ENCODE data around the gene STRIT1.

DNA sequence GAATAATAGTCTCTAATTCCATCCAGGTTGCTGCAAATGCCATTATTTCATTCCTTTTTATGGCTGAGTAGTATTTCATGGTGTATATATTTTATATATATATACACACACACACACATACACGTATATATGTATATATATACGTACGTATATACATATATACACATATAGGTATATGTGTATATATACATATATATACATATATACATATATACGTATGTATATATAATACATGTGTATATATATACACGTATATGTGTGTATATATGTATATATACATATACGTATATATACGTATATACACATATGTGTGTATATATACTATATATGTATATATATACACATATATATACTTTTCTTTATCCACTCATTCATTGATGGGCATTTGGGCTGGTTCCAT is 13.7 kb upstream of the STRIT1 start:
- TF ChIP-seq GATA3 (IDR thresholded peaks at IDR 0.05; ENCODE audit: low read depth, low read length): no peak
- TF ChIP-seq GATA2 (IDR thresholded peaks at IDR 0.05; ENCODE audit: low read depth, low read length): no peak

Data from SH-SY5Y (cell line).